Measurements from ENCODE around the gene TMEM212.
"Not testable (repeated sequence)": the region's sequence is repeated elsewhere in the genome, so short reads cannot be mapped to it uniquely, and the experiment has no call there.

Gene TMEM212

DNA sequence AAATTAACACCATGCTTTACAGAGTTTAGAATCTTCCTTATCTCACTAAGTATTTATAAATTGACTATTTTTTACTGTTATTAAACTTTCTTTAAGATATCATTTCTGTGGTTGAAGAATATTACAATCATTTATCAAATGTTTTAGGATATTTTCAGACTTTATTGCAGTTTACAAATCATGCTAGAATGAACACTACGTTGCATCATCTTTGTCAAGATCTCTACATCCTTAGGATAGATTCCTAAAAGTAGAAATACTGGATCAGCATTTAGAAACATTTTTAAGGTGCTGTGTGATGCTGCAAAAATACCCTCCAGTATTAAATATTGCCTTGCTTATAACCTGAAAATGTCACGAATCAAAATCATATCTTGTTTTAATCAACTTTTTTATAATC is 30.3 kb upstream of the TMEM212 start:
- TF ChIP-seq, protein P1, sequence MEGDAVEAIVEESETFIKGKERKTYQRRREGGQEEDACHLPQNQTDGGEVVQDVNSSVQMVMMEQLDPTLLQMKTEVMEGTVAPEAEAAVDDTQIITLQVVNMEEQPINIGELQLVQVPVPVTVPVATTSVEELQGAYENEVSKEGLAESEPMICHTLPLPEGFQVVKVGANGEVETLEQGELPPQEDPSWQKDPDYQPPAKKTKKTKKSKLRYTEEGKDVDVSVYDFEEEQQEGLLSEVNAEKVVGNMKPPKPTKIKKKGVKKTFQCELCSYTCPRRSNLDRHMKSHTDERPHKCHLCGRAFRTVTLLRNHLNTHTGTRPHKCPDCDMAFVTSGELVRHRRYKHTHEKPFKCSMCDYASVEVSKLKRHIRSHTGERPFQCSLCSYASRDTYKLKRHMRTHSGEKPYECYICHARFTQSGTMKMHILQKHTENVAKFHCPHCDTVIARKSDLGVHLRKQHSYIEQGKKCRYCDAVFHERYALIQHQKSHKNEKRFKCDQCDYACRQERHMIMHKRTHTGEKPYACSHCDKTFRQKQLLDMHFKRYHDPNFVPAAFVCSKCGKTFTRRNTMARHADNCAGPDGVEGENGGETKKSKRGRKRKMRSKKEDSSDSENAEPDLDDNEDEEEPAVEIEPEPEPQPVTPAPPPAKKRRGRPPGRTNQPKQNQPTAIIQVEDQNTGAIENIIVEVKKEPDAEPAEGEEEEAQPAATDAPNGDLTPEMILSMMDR (IDR thresholded peaks at IDR 0.05; ENCODE audit: control insufficient read depth, extremely low read depth, insufficient read depth), result no peak
- no peak overlapping the region for H3K4me3 ChIP-seq (ENCODE audit: low read depth, low read length)
- DNase-seq (ENCODE audit: low read depth), result no peak

DNA sequence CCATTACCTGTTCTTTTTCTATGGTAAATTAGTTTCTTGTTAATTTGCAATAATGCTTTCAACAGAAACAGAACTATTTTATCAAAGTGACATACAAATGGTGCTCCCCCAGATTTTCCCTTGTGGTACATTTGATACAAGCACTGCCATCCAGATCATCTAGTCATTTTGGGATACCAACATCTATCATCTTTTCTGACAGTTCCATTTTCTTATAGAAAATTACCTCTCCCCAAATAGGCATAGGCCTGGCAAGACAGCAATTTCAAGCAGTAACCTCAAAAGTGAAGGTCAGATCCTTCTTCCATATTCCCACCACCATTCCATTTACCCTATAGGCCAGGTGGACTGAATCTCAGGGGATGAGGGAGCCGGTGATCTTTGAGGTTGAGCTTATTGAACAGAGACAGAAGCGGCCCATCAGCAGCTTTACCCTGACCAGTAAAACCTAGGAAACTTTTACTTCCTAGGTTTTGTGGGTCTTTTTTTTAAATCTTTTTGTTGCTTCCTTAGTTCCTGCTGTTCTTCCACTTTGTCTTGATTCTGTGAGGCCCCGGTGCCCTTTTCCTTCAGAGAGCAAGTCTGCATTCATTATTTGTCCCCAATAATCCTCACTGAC is 29.8 kb upstream of the TMEM212 start:
- TF ChIP-seq, protein P1 (IDR thresholded peaks at IDR 0.05; ENCODE audit: control insufficient read depth, extremely low read depth, insufficient read depth), result no peak
- DNase-seq (ENCODE audit: low read depth), result no peak
- H3K4me3 ChIP-seq (ENCODE audit: low read depth, low read length), result no peak overlapping the region

DNA sequence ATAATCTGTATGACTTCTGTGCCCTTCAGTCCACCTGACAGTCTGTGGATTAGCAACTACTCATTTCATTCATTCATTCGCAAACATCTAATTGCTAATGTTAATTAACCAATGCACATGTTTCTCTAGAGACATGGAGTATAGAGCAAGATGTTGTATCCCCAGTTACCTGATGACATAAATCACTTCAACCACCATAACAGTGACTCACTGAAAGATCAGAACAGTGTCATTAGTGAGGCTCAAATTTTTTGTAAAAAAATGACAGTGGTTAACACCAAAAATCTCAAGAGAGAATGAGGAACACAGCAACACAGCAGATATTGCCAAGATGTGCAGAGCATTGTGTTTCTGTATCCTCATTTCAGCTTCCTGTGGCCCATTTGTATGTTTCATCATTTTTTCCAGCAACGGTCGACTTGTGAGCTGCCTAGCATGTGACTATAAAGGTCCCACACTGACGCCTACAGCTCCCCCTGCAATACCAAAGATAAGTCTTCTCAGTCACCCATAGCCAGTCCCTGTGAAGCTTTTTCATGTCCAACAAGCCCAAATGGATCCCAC is 29.2 kb upstream of the TMEM212 start:
- DNase-seq (ENCODE audit: low read depth), result no peak
- TF ChIP-seq, protein P1 (IDR thresholded peaks at IDR 0.05; ENCODE audit: control insufficient read depth, extremely low read depth, insufficient read depth), result no peak
- no peak overlapping the region for H3K4me3 ChIP-seq (ENCODE audit: low read depth, low read length)

DNA sequence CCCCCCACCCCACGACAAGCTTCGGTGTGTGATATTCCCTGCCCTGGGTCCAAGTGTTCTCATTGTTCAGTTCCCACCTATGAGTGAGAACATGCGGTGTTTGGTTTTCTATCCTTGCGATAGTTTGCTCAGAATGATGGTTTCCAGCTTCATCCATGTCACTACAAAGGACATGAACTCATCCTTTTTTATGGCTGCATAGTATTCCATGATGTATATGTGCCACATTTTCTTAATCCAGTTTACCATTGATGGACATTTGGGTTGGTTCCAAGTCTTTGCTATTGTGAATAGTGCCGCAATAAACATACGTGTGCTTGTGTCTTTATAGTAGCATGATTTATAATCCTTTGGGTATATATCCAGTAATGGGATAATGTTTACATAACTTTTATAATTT is 28.5 kb upstream of the TMEM212 start:
- DNase-seq (ENCODE audit: low read depth); H3K4me3 ChIP-seq (ENCODE audit: low read depth, low read length): not testable (repeated sequence)

DNA sequence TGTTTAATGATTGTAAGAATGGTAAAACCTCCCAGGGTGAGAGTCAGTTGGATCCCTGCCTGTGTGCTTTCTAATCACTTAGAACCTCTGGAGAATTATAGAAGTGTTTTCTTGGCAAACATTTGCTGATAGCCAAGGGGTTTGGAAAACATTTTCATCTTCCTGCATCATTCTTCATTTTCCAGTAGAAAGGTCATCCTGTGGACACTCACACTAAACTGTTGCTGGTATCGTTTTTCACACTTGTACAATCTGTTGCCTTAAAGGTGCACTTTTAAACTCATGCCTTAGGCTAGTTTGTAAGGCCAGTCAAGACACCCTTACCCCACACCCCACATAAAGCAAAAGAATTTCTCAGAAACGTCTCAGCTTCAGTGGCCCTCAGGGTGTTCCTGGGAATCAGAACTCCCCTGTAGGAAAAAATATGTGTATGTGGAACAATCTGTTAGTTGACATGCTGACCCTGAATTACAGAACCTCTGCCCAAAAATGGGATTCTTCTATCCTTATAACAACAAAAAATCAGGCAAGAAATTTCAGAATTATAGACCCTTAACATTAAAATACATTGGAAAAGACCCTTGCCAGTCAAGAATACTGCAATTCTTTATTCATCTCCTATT is 27.1 kb upstream of the TMEM212 start:
- DNase-seq (ENCODE audit: low read depth), result no peak
- TF ChIP-seq, protein P1 (IDR thresholded peaks at IDR 0.05; ENCODE audit: control insufficient read depth, extremely low read depth, insufficient read depth), result no peak
- H3K4me3 ChIP-seq (ENCODE audit: low read depth, low read length), result no peak overlapping the region

DNA sequence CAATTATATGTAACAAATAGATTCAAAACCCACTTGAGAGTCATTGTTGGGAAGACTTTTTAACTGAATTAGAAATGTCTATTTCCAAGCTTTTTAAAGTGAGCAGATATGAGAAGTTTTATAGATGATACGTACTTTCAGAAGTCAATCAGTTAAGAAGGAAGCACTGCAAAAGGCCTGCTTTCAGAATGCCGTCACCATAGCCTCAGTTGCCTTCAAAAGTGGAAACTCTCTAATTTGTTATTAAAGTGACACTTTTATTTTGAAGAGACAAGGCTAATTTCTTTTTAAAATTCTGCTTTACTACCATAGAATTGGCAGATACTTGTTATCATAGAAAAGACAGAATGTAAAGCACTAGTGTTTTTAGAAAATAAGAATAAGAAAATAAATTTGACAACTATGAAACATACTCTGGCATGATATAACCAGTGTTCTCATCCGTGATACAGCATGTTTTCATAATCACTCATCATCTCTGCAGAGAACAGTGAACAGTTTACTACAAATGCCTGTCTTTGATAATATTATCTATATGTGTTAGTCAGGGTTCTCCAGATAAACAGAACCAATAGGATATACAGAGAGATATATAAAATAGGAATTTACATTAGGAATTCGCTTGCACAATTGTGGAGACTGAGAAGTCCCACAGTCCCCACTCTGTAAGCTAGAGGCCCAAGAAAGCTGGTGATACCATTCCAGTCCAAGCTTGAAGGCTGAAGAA is 25.9 kb upstream of the TMEM212 start:
- DNase-seq (ENCODE audit: low read depth), result no peak

DNA sequence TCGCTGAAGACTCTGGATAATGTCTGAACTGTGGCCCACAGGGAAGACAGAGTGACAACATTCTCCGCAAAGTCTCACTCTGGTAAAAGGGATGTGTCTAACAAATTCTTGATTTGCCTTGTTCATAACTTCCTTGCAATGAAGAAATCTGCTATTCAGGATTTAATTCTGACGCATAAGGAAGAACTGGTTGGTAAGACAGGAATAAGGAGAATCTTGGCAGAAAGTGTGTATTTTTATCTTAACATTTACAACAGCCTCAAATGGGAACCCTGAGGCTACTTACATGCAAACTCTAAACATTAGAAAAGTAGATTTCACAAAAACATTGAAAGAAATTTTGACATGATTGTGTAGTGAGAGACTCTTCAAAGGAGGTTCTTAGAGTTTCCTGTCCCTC is 22.1 kb upstream of the TMEM212 start:
- no peak for DNase-seq (ENCODE audit: low read depth)
- H3K4me3 ChIP-seq (ENCODE audit: low read depth, low read length), result no peak overlapping the region
- TF ChIP-seq, protein P1 (IDR thresholded peaks at IDR 0.05; ENCODE audit: control insufficient read depth, extremely low read depth, insufficient read depth), result no peak

More for the DNA sequence above, 25.9 kb upstream of the TMEM212 start:
- no peak overlapping the region for H3K4me3 ChIP-seq (ENCODE audit: low read depth, low read length)
- TF ChIP-seq, protein P1 (IDR thresholded peaks at IDR 0.05; ENCODE audit: control insufficient read depth, extremely low read depth, insufficient read depth), result no peak
